Suprapubic skin (tissue), 4 donors: Measurements from ENCODE around the gene CSE1L.

Experiments
- CTCF ChIP-seq, 2 donors: fragments of 200-600 bp in 1 of 2; fragments of 450-650 bp in 1 of 2; sonication (generic) in 1 of 2; IDR thresholded peaks; one replicate each; pipeline ENCODE4 v1.5.1; 2016 to 2019; ENCODE audit warnings: antibody characterized with exemption in 2 of 2, mild to moderate bottlenecking in 1 of 2, moderate library complexity in 1 of 2
- EP300 ChIP-seq: sonication (generic); formaldehyde crosslinking; IDR thresholded peaks from one replicate; pipeline ENCODE4 v1.6.1; 2017; ENCODE audit warnings: antibody characterized with exemption
- POLR2A ChIP-seq, 2 donors: fragments of 450-650 bp; IDR thresholded peaks; one replicate each; pipeline ENCODE4 v1.6.1; 2017; ENCODE audit warnings: antibody characterized with exemption in 2 of 2, mild to moderate bottlenecking in 2 of 2, moderate library complexity in 2 of 2
- POLR2AphosphoS5 ChIP-seq, 3 donors: sonication (generic); formaldehyde crosslinking; IDR thresholded peaks; one replicate each; pipeline ENCODE4 v1.6.1; 2017; ENCODE audit warnings: antibody characterized with exemption in 3 of 3

- no peak for TF ChIP-seq CTCF (IDR thresholded peaks at IDR 0.05)
- no peak for TF ChIP-seq POLR2A (IDR thresholded peaks at IDR 0.05)
- no peak for TF ChIP-seq POLR2AphosphoS5 (IDR thresholded peaks at IDR 0.05)
- TF ChIP-seq EP300 = no peak
Measured at GRCh38 chr20:49009899-49010631, 36.0 kb upstream of the CSE1L start.
